CD14-positive monocyte (primary cell): ENCODE results near the gene GOLGA2. TPM values are rescaled to one million over a fixed set of nuclear protein-coding genes. Genes with fewer than 3 reads are reported as not detected.

Experiments used
- DNase-seq, 3 donors: peaks; one replicate each; pipeline ENCODE4 v3.0.0-alpha.2; 2011 to 2022
- H2AFZ ChIP-seq: 2 replicates; pipeline ENCODE4 v1.6.0; 2012; ENCODE audit warnings: mild to moderate bottlenecking, low read depth, low read length, inconsistent platforms; ENCODE audit not compliant: insufficient read depth, poor library complexity, severe bottlenecking
- H3K27ac ChIP-seq, 2 donors: 1 replicate in 1 of 2; 2 replicates in 1 of 2; pipeline ENCODE4 v1.5.1; 2012 to 2013; ENCODE audit warnings: low read length in 2 of 2, control low read depth in 1 of 2, inconsistent platforms in 1 of 2, low read depth in 1 of 2, mild to moderate bottlenecking in 1 of 2
- H3K27me3 ChIP-seq, 2 donors: one replicate each; pipeline versions ENCODE4 v1.6.0 to v1.6.1; 2011 to 2013; ENCODE audit warnings: low read length in 2 of 2; ENCODE audit not compliant: control insufficient read depth in 2 of 2, insufficient read depth in 2 of 2
- H3K36me3 ChIP-seq, 2 donors: replicated peaks in 1 of 2; 1 replicate in 1 of 2; 2 replicates in 1 of 2; pipeline versions ENCODE4 v1.5.1 to v1.6.1; 2012 to 2013; ENCODE audit warnings: low read length in 2 of 2, control low read depth in 1 of 2, inconsistent platforms in 1 of 2, mild to moderate bottlenecking in 1 of 2; ENCODE audit not compliant: insufficient read depth in 2 of 2, control insufficient read depth in 1 of 2
- H3K4me1 ChIP-seq, 2 donors: 1 replicate in 1 of 2; 2 replicates in 1 of 2; pipeline versions ENCODE4 v1.5.1 to v1.6.1; 2012 to 2013; ENCODE audit warnings: low read length in 2 of 2, control low read depth in 1 of 2, inconsistent platforms in 1 of 2, mild to moderate bottlenecking in 1 of 2, moderate library complexity in 1 of 2; ENCODE audit not compliant: insufficient read depth in 2 of 2, control insufficient read depth in 1 of 2
- H3K4me2 ChIP-seq: replicated peaks from 2 replicates; pipeline ENCODE3; 2012; ENCODE audit warnings: low read length, moderate library complexity, mild to moderate bottlenecking; ENCODE audit not compliant: poor library complexity, severe bottlenecking; ENCODE audit errors: extremely low read depth
- H3K4me3 ChIP-seq, 3 experiments: fragments of 200-600 bp in 1 of 3; sonication (generic) in 1 of 3; replicated peaks in 1 of 3; 1 replicate in 2 of 3; 2 replicates in 1 of 3; pipeline ENCODE4 v1.5.1; 2011 to 2013; ENCODE audit warnings: low read length in 3 of 3, mild to moderate bottlenecking in 3 of 3, control low read depth in 2 of 3, low read depth in 2 of 3, inconsistent platforms in 1 of 3, moderate library complexity in 1 of 3
- H3K79me2 ChIP-seq: 2 replicates; pipeline ENCODE4 v1.6.0; 2012; ENCODE audit warnings: mild to moderate bottlenecking, control low read depth, inconsistent platforms, low read length, moderate library complexity; ENCODE audit not compliant: insufficient read depth
- H3K9ac ChIP-seq: 2 replicates; pipeline ENCODE4 v1.6.0; 2017; ENCODE audit warnings: low read length, mild to moderate bottlenecking; ENCODE audit not compliant: insufficient read depth, poor library complexity, severe bottlenecking
- H3K9me3 ChIP-seq, 2 donors: replicated peaks in 1 of 2; 1 replicate in 1 of 2; 2 replicates in 1 of 2; pipeline versions ENCODE4 v1.5.1 to v1.6.1; 2012 to 2013; ENCODE audit warnings: low read length in 2 of 2, control low read depth in 1 of 2; ENCODE audit not compliant: control insufficient read depth in 1 of 2, insufficient read depth in 1 of 2
- H4K20me1 ChIP-seq: 2 replicates; pipeline ENCODE4 v1.6.0; 2012; ENCODE audit warnings: mild to moderate bottlenecking, low read length, control low read depth, moderate library complexity; ENCODE audit not compliant: insufficient read depth
- H3K27ac Mint-ChIP-seq, 7 donors: one replicate each; pipeline ENCODE4 v1.8.0; 2020; ENCODE audit warnings: mild to moderate bottlenecking in 7 of 7, mixed read lengths in 7 of 7, moderate library complexity in 6 of 7, inconsistent platforms in 2 of 7
- H3K27me3 Mint-ChIP-seq, 3 donors: one replicate each; pipeline ENCODE4 v1.8.0; 2021 to 2022; ENCODE audit warnings: low read depth in 3 of 3, mild to moderate bottlenecking in 3 of 3, mixed read lengths in 3 of 3, moderate library complexity in 3 of 3, inconsistent platforms in 1 of 3
- H3K36me3 Mint-ChIP-seq, 2 donors: one replicate each; pipeline ENCODE4 v1.8.0; 2020; ENCODE audit warnings: mixed read lengths in 2 of 2, inconsistent platforms in 1 of 2, mild to moderate bottlenecking in 1 of 2
- H3K4me1 Mint-ChIP-seq: one replicate; pipeline ENCODE4 v1.8.0; 2020; ENCODE audit warnings: mild to moderate bottlenecking, mixed read lengths
- H3K4me3 Mint-ChIP-seq, 2 donors: one replicate each; pipeline ENCODE4 v1.8.0; 2020; ENCODE audit warnings: mild to moderate bottlenecking in 2 of 2, mixed read lengths in 2 of 2, moderate library complexity in 1 of 2
- H3K9me3 Mint-ChIP-seq, 7 donors: one replicate each; pipeline ENCODE4 v1.8.0; 2020 to 2022; ENCODE audit warnings: mixed read lengths in 7 of 7, mild to moderate bottlenecking in 6 of 7, moderate library complexity in 6 of 7, inconsistent platforms in 2 of 7
- CTCF ChIP-seq: fragments of 200-600 bp; IDR thresholded peaks from one replicate; pipeline ENCODE4 v1.8.0; 2022; ENCODE audit warnings: antibody characterized with exemption, mild to moderate bottlenecking
- WGBS: methylation state at CpG from one replicate; pipeline ENCODE4 v1.1.5; 2013; ENCODE audit warnings: missing lambda C conversion rate; ENCODE audit not compliant: insufficient coverage; 5-methylcytosine and 5-hydroxymethylcytosine counted together
- intact Hi-C, 2 donors: fragments of 100-400 bp; cut with micrococcal nuclease; formaldehyde crosslinking; loops; one replicate each; pipeline versions ENCODE4 v1.15.0 to v1.15.1; 2023
- polyA plus RNA-seq, 3 donors: library from polyadenylated mRNA; depleted of rRNA in 1 of 3; unstranded in 2 of 3; stranded (reverse) in 1 of 3; fragments of 300-500 nt in 2 of 3; fragments of >200 nt in 1 of 3; fragmentation: Illumina TruSeq in 2 of 3; gene quantifications; 1 replicate in 2 of 3; 2 replicates in 1 of 3; pipeline ENCODE4 v1.2.3, GENCODE V29; 2012 to 2021

The GOLGA2 gene
- polyA plus RNA-seq, 3 donors: 2.9 to 34.2 (median 4.6) TPM

DNA sequence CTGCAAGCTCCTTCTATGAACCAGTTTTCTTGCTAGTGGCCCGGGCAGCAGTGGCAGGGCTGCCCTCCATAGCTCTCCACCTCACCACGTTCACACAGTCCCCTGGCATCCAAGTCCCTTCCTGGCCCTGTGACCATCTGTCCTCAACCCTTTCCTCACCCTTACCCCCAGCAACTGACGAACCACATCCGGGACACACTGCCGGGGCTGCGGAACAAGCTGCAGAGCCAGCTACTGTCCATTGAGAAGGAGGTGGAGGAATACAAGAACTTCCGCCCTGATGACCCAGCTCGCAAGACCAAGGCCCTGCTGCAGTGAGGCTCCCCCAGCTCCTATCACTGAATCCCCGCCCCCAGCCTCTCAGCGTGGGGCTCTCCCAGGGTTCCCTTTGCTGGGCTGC, 53.8 kb downstream of the GOLGA2 start:
- no peak overlapping the region for H3K4me2 ChIP-seq
- H3K9ac ChIP-seq: no peak overlapping the region
- no peaks in the 10 kb centered on the region for H3K79me2 ChIP-seq
- intact Hi-C loops: no loop called here
- no peaks in the 10 kb centered on the region for H3K36me3 ChIP-seq
- H3K4me1 ChIP-seq: peaks cover 24 to 28% of the 10 kb centered on the region in 2 donors
- no peak for TF ChIP-seq CTCF
- no peaks in the 10 kb centered on the region for H3K9me3 ChIP-seq
- H4K20me1 ChIP-seq: no peaks in the 10 kb centered on the region
- Mint-ChIP-seq H3K36me3 (no peaks in the 10 kb centered on the region), H3K9me3 (peaks cover 0 to 1% (median 0%) of the 10 kb centered on the region in 7 donors), H3K4me1 (peaks cover 31% of the 10 kb centered on the region), H3K4me3 (no peak overlapping the region), H3K27ac (no peak overlapping the region), H3K27me3 (peaks cover 0 to 3% (median 1%) of the 10 kb centered on the region in 3 donors)
- WGBS: 87% methylated on average over 9 of the region's 10 CpGs
- no peak overlapping the region for H3K4me3 ChIP-seq
- no peak overlapping the region for H2AFZ ChIP-seq
- no peak for DNase-seq
- H3K27ac ChIP-seq: no peak overlapping the region
- no peaks in the 10 kb centered on the region for H3K27me3 ChIP-seq

GRCh38 chr9:128219831-128220230, 56.0 kb downstream of the GOLGA2 start:
- H3K27me3 ChIP-seq: no peaks in the 10 kb centered on the region
- H2AFZ ChIP-seq: no peak overlapping the region
- peaks cover 0 to 1% (median 1%) of the 10 kb centered on the region in 3 donors for H3K27me3 Mint-ChIP-seq
- WGBS: 96% methylated on average over 7 of the region's 9 CpGs
- no peak overlapping the region for H3K27ac ChIP-seq
- no peaks in the 10 kb centered on the region for H4K20me1 ChIP-seq
- H3K9me3 ChIP-seq: no peaks in the 10 kb centered on the region
- DNase-seq: no peak
- H3K9me3 Mint-ChIP-seq: no peaks in the 10 kb centered on the region
- H3K9ac ChIP-seq: no peak overlapping the region
- no peaks in the 10 kb centered on the region for H3K36me3 ChIP-seq
- H3K36me3 Mint-ChIP-seq: no peaks in the 10 kb centered on the region
- no peak for TF ChIP-seq CTCF
- H3K4me3 Mint-ChIP-seq: no peak overlapping the region
- H3K4me2 ChIP-seq: no peak overlapping the region
- H3K79me2 ChIP-seq: no peaks in the 10 kb centered on the region
- H3K4me1 ChIP-seq: peaks cover 18 to 24% of the 10 kb centered on the region in 2 donors
- peaks cover 25% of the 10 kb centered on the region for H3K4me1 Mint-ChIP-seq
- no peak overlapping the region for H3K27ac Mint-ChIP-seq
- H3K4me3 ChIP-seq: no peak overlapping the region
- intact Hi-C loops: loop anchor here in 1 of 2 donors (1.0 to 2.0 kb wide), 2 partner anchors 30 to 59 kb away; partner anchors contain the start of gene BBLN
